Skeletal muscle satellite cell (primary cell): ENCODE measurements around the gene SH2D7.

Experiments
- H3K27me3 ChIP-seq: 2 replicates; pipeline ENCODE4 v1.7.0; 2013; ENCODE audit warnings: low read length; ENCODE audit not compliant: control insufficient read depth, insufficient read depth
- H3K36me3 ChIP-seq: 2 replicates; pipeline ENCODE4 v1.7.0; 2013; ENCODE audit warnings: mild to moderate bottlenecking, control low read depth, low read length; ENCODE audit not compliant: insufficient read depth
- H3K4me1 ChIP-seq: 2 replicates; pipeline ENCODE4 v1.7.0; 2013; ENCODE audit warnings: low read length; ENCODE audit not compliant: control insufficient read depth, insufficient read depth
- H3K4me2 ChIP-seq: 2 replicates; pipeline ENCODE4 v1.7.0; 2013; ENCODE audit warnings: mild to moderate bottlenecking, low read length
- H3K4me3 ChIP-seq: 2 replicates; pipeline ENCODE4 v1.7.0; 2013; ENCODE audit warnings: low read length
- H3K9ac ChIP-seq: 2 replicates; pipeline ENCODE4 v1.7.0; 2013; ENCODE audit warnings: mild to moderate bottlenecking, low read depth, low read length, moderate library complexity
- H3K9me3 ChIP-seq: replicated peaks from 2 replicates; pipeline ENCODE4 v1.7.0; 2013; ENCODE audit warnings: mild to moderate bottlenecking, control low read depth, low read length

Gene SH2D7

GRCh38 chr15:78109156-78109555 is 16.8 kb downstream of the SH2D7 start:
- Histone ChIP-seq H3K9me3 (no peaks in the 10 kb centered on the region), H3K4me2 (no peak overlapping the region), H3K36me3 (no peaks in the 10 kb centered on the region), H3K4me3 (no peak overlapping the region), H3K27me3 (no peaks in the 10 kb centered on the region), H3K9ac (no peak overlapping the region), H3K4me1 (peaks cover 6% of the 10 kb centered on the region)

- H3K4me3 ChIP-seq = no peak overlapping the region
Measured at GRCh38 chr15:78110096-78110495, 17.7 kb downstream of the SH2D7 start.

GRCh38 chr15:78110916-78111475 is 18.6 kb downstream of the SH2D7 start:
- Histone ChIP-seq H3K27me3 (no peaks in the 10 kb centered on the region), H3K4me1 (peaks cover 1% of the 10 kb centered on the region), H3K36me3 (no peaks in the 10 kb centered on the region), H3K9ac (no peak overlapping the region), H3K9me3 (no peaks in the 10 kb centered on the region), H3K4me2 (no peak overlapping the region), H3K4me3 (no peak overlapping the region)

More at GRCh38 chr15:78110096-78110495, 17.7 kb downstream of the SH2D7 start:
- Histone ChIP-seq H3K27me3 (no peaks in the 10 kb centered on the region), H3K36me3 (no peaks in the 10 kb centered on the region), H3K9ac (no peak overlapping the region), H3K4me2 (no peak overlapping the region), H3K4me1 (peaks cover 6% of the 10 kb centered on the region), H3K9me3 (no peaks in the 10 kb centered on the region)

- Histone ChIP-seq H3K36me3 (no peaks in the 10 kb centered on the region), H3K9me3 (no peaks in the 10 kb centered on the region), H3K4me3 (no peak overlapping the region), H3K4me1 (no peaks in the 10 kb centered on the region), H3K27me3 (no peaks in the 10 kb centered on the region), H3K9ac (no peak overlapping the region), H3K4me2 (no peak overlapping the region)
Measured at GRCh38 chr15:78111788-78112187, 19.4 kb downstream of the SH2D7 start.

GRCh38 chr15:78112551-78112950 is 20.2 kb downstream of the SH2D7 start:
- H3K9ac ChIP-seq = no peak overlapping the region
- no peak overlapping the region for H3K4me2 ChIP-seq
- no peaks in the 10 kb centered on the region for H3K9me3 ChIP-seq
- no peaks in the 10 kb centered on the region for H3K27me3 ChIP-seq
- H3K4me3 ChIP-seq = no peak overlapping the region
- H3K4me1 ChIP-seq = no peaks in the 10 kb centered on the region
- H3K36me3 ChIP-seq = no peaks in the 10 kb centered on the region

- peaks cover 8% of the 10 kb centered on the region for H3K27me3 ChIP-seq
Measured at GRCh38 chr15:78120523-78120922, 28.2 kb downstream of the SH2D7 start.

GRCh38 chr15:78125267-78125666 is 32.9 kb downstream of the SH2D7 start:
- Histone ChIP-seq H3K36me3 (no peaks in the 10 kb centered on the region), H3K4me2 (no peak overlapping the region), H3K9ac (no peak overlapping the region), H3K4me1 (no peaks in the 10 kb centered on the region), H3K27me3 (peaks cover 8% of the 10 kb centered on the region), H3K9me3 (no peaks in the 10 kb centered on the region), H3K4me3 (no peak overlapping the region)

More at GRCh38 chr15:78120523-78120922, 28.2 kb downstream of the SH2D7 start:
- no peak overlapping the region for H3K4me2 ChIP-seq
- no peak overlapping the region for H3K4me3 ChIP-seq
- H3K36me3 ChIP-seq = no peaks in the 10 kb centered on the region
- no peak overlapping the region for H3K9ac ChIP-seq
- H3K9me3 ChIP-seq = no peaks in the 10 kb centered on the region
- no peaks in the 10 kb centered on the region for H3K4me1 ChIP-seq

- H3K27me3 ChIP-seq = peaks cover 3% of the 10 kb centered on the region
- H3K4me2 ChIP-seq = no peak overlapping the region
- H3K9ac ChIP-seq = no peak overlapping the region
- peaks cover 7% of the 10 kb centered on the region for H3K4me1 ChIP-seq
- no peaks in the 10 kb centered on the region for H3K36me3 ChIP-seq
- H3K9me3 ChIP-seq = no peaks in the 10 kb centered on the region
- H3K4me3 ChIP-seq = no peak overlapping the region
Measured at GRCh38 chr15:78127882-78128281, 35.5 kb downstream of the SH2D7 start.

- Histone ChIP-seq H3K4me2 (no peak overlapping the region), H3K36me3 (no peaks in the 10 kb centered on the region), H3K4me1 (peaks cover 7% of the 10 kb centered on the region), H3K27me3 (no peaks in the 10 kb centered on the region), H3K9me3 (no peaks in the 10 kb centered on the region), H3K4me3 (no peak overlapping the region), H3K9ac (no peak overlapping the region)
Measured at GRCh38 chr15:78129077-78129750, 36.9 kb downstream of the SH2D7 start.

GRCh38 chr15:78129751-78130287 is 37.5 kb downstream of the SH2D7 start:
- H3K27me3 ChIP-seq = no peaks in the 10 kb centered on the region
- no peaks in the 10 kb centered on the region for H3K9me3 ChIP-seq
- no peak overlapping the region for H3K4me3 ChIP-seq

GRCh38 chr15:78130466-78131294 is 38.3 kb downstream of the SH2D7 start:
- peaks cover 7% of the 10 kb centered on the region for H3K4me1 ChIP-seq
- H3K9ac ChIP-seq = peak overlapping the region; percentile 88
- no peaks in the 10 kb centered on the region for H3K9me3 ChIP-seq
- no peaks in the 10 kb centered on the region for H3K27me3 ChIP-seq
- no peaks in the 10 kb centered on the region for H3K36me3 ChIP-seq
- peak overlapping the region; percentile 89 for H3K4me2 ChIP-seq
- H3K4me3 ChIP-seq = peak overlapping the region; percentile 81

More at GRCh38 chr15:78129751-78130287, 37.5 kb downstream of the SH2D7 start:
- peaks cover 7% of the 10 kb centered on the region for H3K4me1 ChIP-seq
- H3K36me3 ChIP-seq = no peaks in the 10 kb centered on the region
- H3K9ac ChIP-seq = no peak overlapping the region
- H3K4me2 ChIP-seq = no peak overlapping the region
